Common myeloid progenitor, CD34-positive (primary cell): ENCODE results near the gene PLD5.

Experiments
- CTCF ChIA-PET: fragments of 350-600 bp; sonication (Branson Sonifier 250); formaldehyde crosslinking; loops from one replicate; lab custom pipeline; 2021; ENCODE audit warnings: antibody characterized with exemption; lab: Charles Lee
- POLR2A ChIA-PET: fragments of 350-600 bp; sonication (Branson Sonifier 250); formaldehyde crosslinking; loops from one replicate; lab custom pipeline; 2021; ENCODE audit warnings: antibody characterized with exemption; lab: Charles Lee
- DNase-seq, 3 donors: peaks; one replicate each; pipeline versions ENCODE4 v3.0.0 to v3.0.0-alpha.2; 2013
- H3K27ac ChIP-seq, 2 experiments: 1 replicate in 1 of 2; 2 replicates in 1 of 2; pipeline ENCODE4 v1.7.0; 2013; ENCODE audit warnings: inconsistent platforms in 2 of 2, low read length in 2 of 2, mild to moderate bottlenecking in 2 of 2, low read depth in 1 of 2, moderate library complexity in 1 of 2; ENCODE audit not compliant: severe bottlenecking in 2 of 2, insufficient read depth in 1 of 2, poor library complexity in 1 of 2
- H3K27me3 ChIP-seq, 5 experiments: replicated peaks in 2 of 5; 1 replicate in 3 of 5; 2 replicates in 2 of 5; pipeline versions ENCODE4 v1.6.1 to v1.7.0; 2013; ENCODE audit warnings: low read length in 4 of 5, mild to moderate bottlenecking in 2 of 5, moderate library complexity in 2 of 5, inconsistent platforms in 1 of 5; ENCODE audit not compliant: insufficient read depth in 5 of 5, control insufficient read depth in 4 of 5
- H3K36me3 ChIP-seq, 4 experiments: 1 replicate in 2 of 4; 2 replicates in 2 of 4; pipeline versions ENCODE4 v1.6.1 to v1.7.0; 2013; ENCODE audit warnings: low read length in 3 of 4, control low read depth in 1 of 4, mild to moderate bottlenecking in 1 of 4; ENCODE audit not compliant: control insufficient read depth in 4 of 4, insufficient read depth in 4 of 4
- H3K4me1 ChIP-seq, 4 experiments: 1 replicate in 3 of 4; 2 replicates in 1 of 4; pipeline versions ENCODE4 v1.6.1 to v1.7.1; 2013; ENCODE audit warnings: low read length in 3 of 4, mild to moderate bottlenecking in 3 of 4, control low read depth in 1 of 4, inconsistent platforms in 1 of 4, moderate library complexity in 1 of 4; ENCODE audit not compliant: control insufficient read depth in 4 of 4, insufficient read depth in 4 of 4; ENCODE audit errors: control extremely low read depth in 1 of 4
- H3K4me3 ChIP-seq, 7 experiments: 1 replicate in 4 of 7; 2 replicates in 3 of 7; pipeline versions ENCODE4 v1.5.1 to v1.7.0; 2013; ENCODE audit warnings: mild to moderate bottlenecking in 7 of 7, low read length in 6 of 7, moderate library complexity in 6 of 7, inconsistent platforms in 2 of 7, low read depth in 2 of 7, control low read depth in 1 of 7; ENCODE audit not compliant: insufficient read depth in 4 of 7, control insufficient read depth in 1 of 7; ENCODE audit errors: extremely low read depth in 1 of 7
- H3K9me3 ChIP-seq, 5 experiments: 1 replicate in 4 of 5; 2 replicates in 1 of 5; pipeline versions ENCODE4 v1.6.1 to v1.7.1; 2013; ENCODE audit warnings: low read length in 4 of 5, mild to moderate bottlenecking in 2 of 5, inconsistent platforms in 1 of 5, low read depth in 1 of 5, moderate library complexity in 1 of 5; ENCODE audit not compliant: control insufficient read depth in 4 of 5, insufficient read depth in 2 of 5; ENCODE audit errors: control extremely low read depth in 1 of 5
- WGBS: methylation state at CpG from one replicate; pipeline ENCODE4 v1.1.5; 2013; ENCODE audit not compliant: insufficient coverage; 5-methylcytosine and 5-hydroxymethylcytosine counted together

The PLD5 gene

GRCh38 chr1:242546849-242547729 is 22.6 kb upstream of the PLD5 start:
- ChIA-PET CTCF (no interaction called here), POLR2A (no interaction called here)
- Histone ChIP-seq H3K9me3 (no peaks in the 10 kb centered on the region), H3K4me3 (no peak overlapping the region), H3K27me3 (no peaks in the 10 kb centered on the region), H3K27ac (no peak overlapping the region), H3K4me1 (no peaks in the 10 kb centered on the region), H3K36me3 (no peaks in the 10 kb centered on the region)
- DNase-seq: no peak
- 73% methylated on average over 3 of the region's 6 CpGs for WGBS

- DNase-seq: no peak
- Histone ChIP-seq H3K9me3 (no peaks in the 10 kb centered on the region), H3K27me3 (no peaks in the 10 kb centered on the region), H3K27ac (no peak overlapping the region), H3K4me3 (no peak overlapping the region), H3K4me1 (no peaks in the 10 kb centered on the region), H3K36me3 (no peaks in the 10 kb centered on the region)
- ChIA-PET CTCF (no interaction called here), POLR2A (no interaction called here)
- 96% methylated on average over 3 of the region's 3 CpGs for WGBS
These were observed 21.9 kb upstream of the PLD5 start for GRCh38 chr1:242546441-242546840.

- Histone ChIP-seq H3K4me1 (no peaks in the 10 kb centered on the region), H3K27ac (no peak overlapping the region), H3K9me3 (no peaks in the 10 kb centered on the region), H3K4me3 (no peak overlapping the region), H3K27me3 (no peaks in the 10 kb centered on the region), H3K36me3 (no peaks in the 10 kb centered on the region)
- no peak for DNase-seq
- ChIA-PET CTCF (no interaction called here), POLR2A (no interaction called here)
- WGBS: 72% methylated on average over 2 of the region's 2 CpGs
These were observed 19.6 kb upstream of the PLD5 start for GRCh38 chr1:242544071-242544470.

GRCh38 chr1:242542271-242542670 is 17.8 kb upstream of the PLD5 start:
- POLR2A ChIA-PET: no interaction called here
- H3K9me3 ChIP-seq: no peaks in the 10 kb centered on the region
- WGBS: no CpG with 5 or more reads among the region's 2 CpGs
- no peak for DNase-seq
- no peaks in the 10 kb centered on the region for H3K4me1 ChIP-seq
- H3K27me3 ChIP-seq: no peaks in the 10 kb centered on the region
- no peak overlapping the region for H3K27ac ChIP-seq
- CTCF ChIA-PET: no interaction called here
- no peaks in the 10 kb centered on the region for H3K36me3 ChIP-seq
- H3K4me3 ChIP-seq: no peak overlapping the region

GRCh38 chr1:242535986-242536385 is 11.5 kb upstream of the PLD5 start:
- no peaks in the 10 kb centered on the region for H3K9me3 ChIP-seq
- H3K27me3 ChIP-seq: peaks cover 0 to 2% (median 0%) of the 10 kb centered on the region in 5 experiments
- no CpG with 5 or more reads among the region's 1 CpG for WGBS
- H3K36me3 ChIP-seq: no peaks in the 10 kb centered on the region
- ChIA-PET CTCF (no interaction called here), POLR2A (no interaction called here)
- no peak overlapping the region for H3K27ac ChIP-seq
- DNase-seq: no peak
- H3K4me3 ChIP-seq: no peak overlapping the region
- no peaks in the 10 kb centered on the region for H3K4me1 ChIP-seq

- CTCF ChIA-PET: no interaction called here
- no CpG with 5 or more reads among the region's 1 CpG for WGBS
- no peak overlapping the region for H3K27ac ChIP-seq
These were observed 10.3 kb upstream of the PLD5 start for GRCh38 chr1:242534753-242535152.

GRCh38 chr1:242530761-242531160 is 6.3 kb upstream of the PLD5 start:
- Histone ChIP-seq H3K36me3 (no peaks in the 10 kb centered on the region), H3K27me3 (peaks cover 2 to 20% (median 8%) of the 10 kb centered on the region in 5 experiments), H3K27ac (no peak overlapping the region), H3K9me3 (no peaks in the 10 kb centered on the region), H3K4me3 (no peak overlapping the region), H3K4me1 (no peaks in the 10 kb centered on the region)
- ChIA-PET CTCF (no interaction called here), POLR2A (no interaction called here)
- 80% methylated on average over 1 of the region's 1 CpG for WGBS
- DNase-seq: no peak

More at GRCh38 chr1:242534753-242535152, 10.3 kb upstream of the PLD5 start:
- H3K4me3 ChIP-seq: no peak overlapping the region
- H3K9me3 ChIP-seq: no peaks in the 10 kb centered on the region
- POLR2A ChIA-PET: no interaction called here
- no peak for DNase-seq
- no peaks in the 10 kb centered on the region for H3K36me3 ChIP-seq
- peaks cover 0 to 2% (median 0%) of the 10 kb centered on the region in 5 experiments for H3K27me3 ChIP-seq
- H3K4me1 ChIP-seq: no peaks in the 10 kb centered on the region
